H1 (cell line): ENCODE measurements around the gene SPATS2. TPM values are rescaled to one million over a fixed set of nuclear protein-coding genes. Genes with fewer than 3 reads are reported as not detected.

Experiments
- CTCF ChIA-PET: fragments of 300-600 bp; sonication (Branson Sonifier 250); formaldehyde crosslinking; loops from one replicate; lab custom pipeline; 2021; ENCODE audit not compliant: partially characterized antibody; lab: Charles Lee
- POLR2A ChIA-PET: fragments of 300-600 bp; sonication (Branson Sonifier 250); formaldehyde crosslinking; loops from one replicate; lab custom pipeline; 2021; ENCODE audit warnings: inconsistent platforms; ENCODE audit not compliant: partially characterized antibody; lab: Charles Lee
- DNase-seq, 2 experiments: peaks; one replicate each; pipeline versions ENCODE4 v3.0.0 to v3.0.0-alpha.2; 2010 to 2022; ENCODE audit warnings: low spot score in 2 of 2, low read depth in 1 of 2, mixed read lengths in 1 of 2
- FAIRE-seq: peaks from 2 replicates; lab custom pipeline; 2011; peaks lifted over from hg19 to GRCh38; lab: Jason Lieb, UNC
- H2AFZ ChIP-seq: 2 replicates; pipeline ENCODE4 v1.8.1; 2012; ENCODE audit warnings: low read length, inconsistent platforms
- H2AK5ac ChIP-seq: 2 replicates; pipeline ENCODE4 v1.6.1; 2013; ENCODE audit warnings: low read depth, low read length
- H2BK120ac ChIP-seq: replicated peaks from 2 replicates; pipeline ENCODE3; 2013; ENCODE audit warnings: low read depth, low read length, inconsistent platforms
- H2BK12ac ChIP-seq: 2 replicates; pipeline ENCODE4 v1.6.1; 2013; ENCODE audit warnings: low read depth, low read length
- H2BK15ac ChIP-seq: 2 replicates; pipeline ENCODE4 v1.6.1; 2013; ENCODE audit warnings: low read length
- H2BK20ac ChIP-seq: 2 replicates; pipeline ENCODE4 v1.6.1; 2013; ENCODE audit warnings: low read length
- H2BK5ac ChIP-seq: 2 replicates; pipeline ENCODE4 v1.6.1; 2013; ENCODE audit warnings: low read depth, low read length
- H3K14ac ChIP-seq: 2 replicates; pipeline ENCODE4 v1.6.1; 2013; ENCODE audit warnings: inconsistent platforms; ENCODE audit not compliant: insufficient read length
- H3K18ac ChIP-seq: 2 replicates; pipeline ENCODE4 v1.6.1; 2013; ENCODE audit warnings: low read length; ENCODE audit errors: extremely low read depth
- H3K23ac ChIP-seq: 2 replicates; pipeline ENCODE4 v1.6.1; 2013; ENCODE audit warnings: inconsistent platforms; ENCODE audit not compliant: insufficient read length
- H3K23me2 ChIP-seq: 2 replicates; pipeline ENCODE4 v1.6.1; 2013; ENCODE audit warnings: low read depth, low read length
- H3K27ac ChIP-seq: 2 replicates; pipeline ENCODE4 v1.6.1; 2011; ENCODE audit warnings: low read depth, low read length, inconsistent platforms
- H3K27me3 ChIP-seq, 4 experiments: replicated peaks in 1 of 4; 1 replicate in 1 of 4; 2 replicates in 3 of 4; pipeline versions ENCODE4 v1.6.1 to v1.8.1; 2011 to 2013; ENCODE audit warnings: low read length in 3 of 4, mild to moderate bottlenecking in 3 of 4, inconsistent platforms in 2 of 4, mixed read lengths in 2 of 4, moderate library complexity in 1 of 4; ENCODE audit not compliant: control insufficient read depth in 3 of 4, insufficient read depth in 3 of 4; ENCODE audit errors: extremely low read depth in 1 of 4
- H3K36me3 ChIP-seq, 4 experiments: 2 replicates each; pipeline versions ENCODE4 v1.6.1 to v1.8.1; 2011 to 2013; ENCODE audit warnings: mild to moderate bottlenecking in 4 of 4, low read length in 3 of 4, moderate library complexity in 2 of 4, control low read depth in 1 of 4, inconsistent platforms in 1 of 4; ENCODE audit not compliant: insufficient read depth in 4 of 4, control insufficient read depth in 2 of 4
- H3K4ac ChIP-seq: replicated peaks from 2 replicates; pipeline ENCODE3; 2013; ENCODE audit warnings: low read length, low read depth, mixed read lengths, inconsistent platforms; ENCODE audit not compliant: insufficient read length
- H3K4me1 ChIP-seq, 4 experiments: replicated peaks in 1 of 4; 1 replicate in 1 of 4; 2 replicates in 3 of 4; pipeline versions ENCODE4 v1.6.1 to v1.8.1; 2011 to 2013; ENCODE audit warnings: low read length in 3 of 4, inconsistent platforms in 2 of 4, mixed read lengths in 1 of 4; ENCODE audit not compliant: insufficient read depth in 4 of 4, control insufficient read depth in 3 of 4
- H3K4me2 ChIP-seq, 2 experiments: 2 replicates each; pipeline versions ENCODE4 v1.6.1 to v1.8.1; 2011 to 2013; ENCODE audit warnings: low read depth in 2 of 2, low read length in 2 of 2, control low read depth in 1 of 2, inconsistent platforms in 1 of 2, mild to moderate bottlenecking in 1 of 2; ENCODE audit not compliant: insufficient read depth in 1 of 2
- H3K4me3 ChIP-seq, 4 experiments: fragments of 200-600, 300-600 bp in 1 of 4; sonication (generic), shearing (Covaris generic), sonication (Bioruptor Twin) in 1 of 4; 2 replicates each; pipeline versions ENCODE4 v1.5.1 to v1.8.1; 2011 to 2016; ENCODE audit warnings: low read length in 4 of 4, low read depth in 3 of 4, control low read depth in 2 of 4, inconsistent platforms in 2 of 4, mild to moderate bottlenecking in 2 of 4, mixed read lengths in 1 of 4, moderate library complexity in 1 of 4; ENCODE audit not compliant: insufficient read depth in 2 of 4; ENCODE audit errors: extremely low read depth in 1 of 4
- H3K56ac ChIP-seq: replicated peaks from 2 replicates; pipeline ENCODE3; 2013; ENCODE audit warnings: low read depth, mild to moderate bottlenecking, mixed read lengths, low read length, inconsistent platforms; ENCODE audit not compliant: insufficient read length
- H3K79me1 ChIP-seq: 2 replicates; pipeline ENCODE4 v1.6.1; 2013; ENCODE audit warnings: low read depth, low read length, control low read depth
- H3K79me2 ChIP-seq, 2 experiments: 2 replicates each; pipeline versions ENCODE4 v1.6.1 to v1.8.1; 2012 to 2013; ENCODE audit warnings: low read length in 2 of 2, mild to moderate bottlenecking in 2 of 2, inconsistent platforms in 1 of 2; ENCODE audit not compliant: insufficient read depth in 2 of 2, control insufficient read depth in 1 of 2
- H3K9ac ChIP-seq, 4 experiments: replicated peaks in 1 of 4; 1 replicate in 1 of 4; 2 replicates in 3 of 4; pipeline versions ENCODE4 v1.6.1 to v1.8.1; 2011 to 2013; ENCODE audit warnings: low read depth in 3 of 4, low read length in 3 of 4, control low read depth in 2 of 4, mild to moderate bottlenecking in 2 of 4, moderate library complexity in 2 of 4, inconsistent platforms in 1 of 4; ENCODE audit errors: extremely low read depth in 1 of 4
- H3K9me3 ChIP-seq, 2 experiments: 2 replicates each; pipeline versions ENCODE4 v1.6.1 to v1.8.1; 2012 to 2013; ENCODE audit warnings: mild to moderate bottlenecking in 2 of 2, moderate library complexity in 2 of 2, control low read depth in 1 of 2, inconsistent platforms in 1 of 2, low read depth in 1 of 2, low read length in 1 of 2, mixed read lengths in 1 of 2; ENCODE audit not compliant: insufficient read depth in 2 of 2
- H4K20me1 ChIP-seq, 2 experiments: replicated peaks in 1 of 2; 2 replicates each; pipeline versions ENCODE3 to v1.8.1; 2011 to 2013; ENCODE audit warnings: inconsistent platforms in 2 of 2, low read length in 2 of 2, mild to moderate bottlenecking in 1 of 2; ENCODE audit not compliant: insufficient read depth in 2 of 2, control insufficient read depth in 1 of 2
- H4K5ac ChIP-seq: 2 replicates; pipeline ENCODE4 v1.6.1; 2013; ENCODE audit warnings: low read length, low read depth, mixed read lengths, inconsistent platforms; ENCODE audit not compliant: insufficient read length
- H4K8ac ChIP-seq: 2 replicates; pipeline ENCODE4 v1.8.0; 2013; ENCODE audit warnings: mild to moderate bottlenecking, moderate library complexity, low read length, inconsistent platforms; ENCODE audit not compliant: insufficient read depth; ENCODE audit errors: extremely low read depth
- H4K91ac ChIP-seq: replicated peaks from 2 replicates; pipeline ENCODE3; 2013; ENCODE audit warnings: low read length, mixed read lengths, inconsistent platforms; ENCODE audit not compliant: insufficient read length
- ASH2L ChIP-seq: fragments of 200-600, 300-600 bp; sonication (generic); IDR thresholded peaks from one replicate; pipeline ENCODE4 v1.7.1; 2017; ENCODE audit warnings: low read length
- BRCA1 ChIP-seq: IDR thresholded peaks from 2 replicates; pipeline ENCODE4 v1.6.1; 2012; ENCODE audit warnings: low read depth, low read length, improper control_type of control experiment
- CTBP2 ChIP-seq: IDR thresholded peaks from 2 replicates; pipeline ENCODE4 v1.7.0; 2011; ENCODE audit warnings: borderline replicate concordance, mild to moderate bottlenecking, moderate library complexity, mixed read lengths, low read length; ENCODE audit not compliant: insufficient read depth, insufficient read length
- GABPA ChIP-seq: IDR thresholded peaks from 2 replicates; pipeline ENCODE4 v1.6.1; 2011; ENCODE audit warnings: mild to moderate bottlenecking, low read length, moderate library complexity, borderline replicate concordance; ENCODE audit not compliant: insufficient read depth
- KDM1A ChIP-seq: fragments of 200-600, 300-600 bp; sonication (generic); IDR thresholded peaks from 2 replicates; pipeline ENCODE4 v1.7.1; 2016; ENCODE audit warnings: mild to moderate bottlenecking, low read length, borderline replicate concordance
- RXRA ChIP-seq: IDR thresholded peaks from 2 replicates; pipeline ENCODE4 v1.6.1; 2011; ENCODE audit warnings: low read depth, mild to moderate bottlenecking, low read length, moderate library complexity; ENCODE audit not compliant: insufficient read depth
- TEAD4 ChIP-seq: IDR thresholded peaks from 2 replicates; pipeline ENCODE4 v1.6.1; 2012; ENCODE audit warnings: low read depth, low read length, inconsistent platforms, mixed read lengths
- WGBS, 2 experiments: shearing (Covaris generic) in 1 of 2; methylation state at CpG; one replicate each; pipeline versions ENCODE4 v1.1.6 to v1.1.7; 2013 to 2015; ENCODE audit warnings: low lambda C conversion rate in 2 of 2, mixed read lengths in 2 of 2, inconsistent platforms in 1 of 2, low coverage in 1 of 2, missing lambda C conversion rate in 1 of 2; ENCODE audit not compliant: insufficient replicate concordance in 2 of 2, insufficient coverage in 1 of 2, insufficient read length in 1 of 2; ENCODE audit errors: extremely low coverage in 1 of 2, missing lambda C conversion rate in 1 of 2; 5-methylcytosine and 5-hydroxymethylcytosine counted together
- polyA plus RNA-seq, 7 experiments: library from polyadenylated mRNA; depleted of rRNA in 3 of 7; stranded (reverse) in 5 of 7; unstranded in 2 of 7; fragments of >200 nt in 5 of 7; fragments of 200-250 nt in 2 of 7; gene quantifications; 1 replicate in 5 of 7; 2 replicates in 1 of 7; 4 replicates in 1 of 7; pipeline versions ENCODE4 v1.2.1 to v1.2.3, GENCODE V29; 2011 to 2013; ENCODE audit warnings: missing spikeins in 2 of 7, mixed read lengths in 2 of 7
- total RNA-seq: library from RNA; stranded (reverse); fragmentation: NEBNext Ultra II Directional; extraction: Animal tissue kit (Norgen Biotek cat#: 25700); gene quantifications from 2 replicates; pipeline ENCODE4 v1.2.1, GENCODE V29; 2021

The SPATS2 gene
- total and polyA plus RNA-seq, 2 of the 8 experiments (the other 6 are each of a cell fraction or from before 2014, with no cell fraction given) = 19.2 to 24.5 TPM

DNA sequence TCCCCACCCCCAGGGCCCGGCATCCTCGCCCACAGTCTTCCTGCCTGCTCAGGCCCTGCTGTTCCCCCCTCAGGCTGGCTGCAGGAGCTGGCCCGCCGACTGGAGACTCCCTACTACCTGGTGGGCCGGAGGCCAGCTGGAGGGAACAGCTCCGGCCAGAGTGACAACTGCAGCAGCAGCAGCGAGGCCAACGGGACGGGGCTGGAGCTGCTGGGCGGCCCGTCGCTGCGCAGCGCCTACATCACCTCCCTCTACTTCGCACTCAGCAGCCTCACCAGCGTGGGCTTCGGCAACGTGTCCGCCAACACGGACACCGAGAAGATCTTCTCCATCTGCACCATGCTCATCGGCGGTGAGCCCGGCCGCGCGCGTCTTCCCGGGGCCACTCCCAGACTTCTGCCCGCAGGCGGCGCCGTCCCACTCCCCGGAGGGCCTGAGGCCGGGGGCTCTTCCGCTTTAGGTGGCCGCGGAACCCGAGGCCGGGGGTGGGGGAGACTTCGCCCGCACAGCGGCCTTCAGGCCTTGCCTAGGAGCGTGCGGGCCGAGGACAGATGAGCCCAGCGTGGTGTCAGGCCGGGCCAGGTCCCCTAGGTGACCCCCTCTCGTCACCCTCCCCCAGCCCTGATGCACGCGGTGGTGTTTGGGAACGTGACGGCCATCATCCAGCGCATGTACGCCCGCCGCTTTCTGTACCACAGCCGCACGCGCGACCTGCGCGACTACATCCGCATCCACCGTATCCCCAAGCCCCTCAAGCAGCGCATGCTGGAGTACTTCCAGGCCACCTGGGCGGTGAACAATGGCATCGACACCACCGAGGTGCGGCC, 181.8 kb downstream of the SPATS2 start:
- peak overlapping the region; percentile 97; the same call in 1 of the 2 replicates for H2BK12ac ChIP-seq
- H2BK20ac ChIP-seq = peak overlapping the region; percentile 32; the same call in 1 of the 2 replicates
- H4K5ac ChIP-seq = no peak overlapping the region
- H3K4ac ChIP-seq = peak overlapping the region; percentile 72
- no peaks in the 10 kb centered on the region for H3K79me2 ChIP-seq
- no peaks in the 10 kb centered on the region for H3K9me3 ChIP-seq
- no peak overlapping the region for H2BK120ac ChIP-seq
- peak overlapping the region; percentile 95; the same call in 1 of the 2 replicates for H2BK15ac ChIP-seq
- H3K4me2 ChIP-seq = peak overlapping the region; percentile 76 to 95
- H4K8ac ChIP-seq = peak overlapping the region; percentile 81
- peaks cover 10 to 72% (median 61%) of the 10 kb centered on the region in 4 experiments for H3K27me3 ChIP-seq
- H3K36me3 ChIP-seq = no peaks in the 10 kb centered on the region
- no peak overlapping the region for H3K23ac ChIP-seq
- no peak overlapping the region for H3K14ac ChIP-seq
- 0 out of 7 replicates have a peak overlapping the region, but pooled peaks of 1 of the 4 experiments have one; percentile 2 for H3K9ac ChIP-seq
- POLR2A ChIA-PET = interaction anchor here (0.9 to 6.7 kb wide), 3 partner anchors 8 to 182 kb away, joined by 3 to 72 read pairs (median 5); partner anchors contain the start of gene MCRS1
- no peak overlapping the region for H2AK5ac ChIP-seq
- H3K18ac ChIP-seq = peak overlapping the region; percentile 97
- peak in 1 of 2 experiments; percentile 73 for DNase-seq
- peak overlapping the region; percentile 7 for H3K56ac ChIP-seq
- WGBS, 2 experiments = 14% methylated on average over 66 of the region's 70 CpGs; no CpG with 5 or more reads in 1 of the 2 experiments
- no peak overlapping the region; the same call in 1 of the 2 replicates for H2BK5ac ChIP-seq
- peak overlapping the region; percentile 22 to 56 (median 34) for H3K4me3 ChIP-seq
- H4K20me1 ChIP-seq = peaks cover 0 to 5% of the 10 kb centered on the region in 2 experiments
- CTCF ChIA-PET = interaction anchor here (0.8 to 14.0 kb wide), 7 partner anchors 12 to 217 kb away, joined by 3 to 171 read pairs (median 91); partner anchors contain the start of genes KCNH3 and MCRS1
- no peak overlapping the region for H3K27ac ChIP-seq
- H2AFZ ChIP-seq = peak overlapping the region; percentile 61; the same call in 1 of the 2 replicates
- peak overlapping the region; percentile 86 for H4K91ac ChIP-seq
- no peaks in the 10 kb centered on the region for H3K79me1 ChIP-seq
- H3K4me1 ChIP-seq = peaks cover 0 to 22% (median 16%) of the 10 kb centered on the region in 4 experiments; a peak in 6 of 7 replicates
- H3K23me2 ChIP-seq = peaks cover 11% of the 10 kb centered on the region; the same call in 1 of the 2 replicates
- FAIRE-seq = no peak
- TF ChIP-seq RXRA (no peak), BRCA1 (no peak), CTBP2 (peak; percentile 34), GABPA (no peak), KDM1A (0 out of 2 replicates have a peak, but pooled peaks have one; percentile 6), ASH2L (peak; percentile 32), TEAD4 (no peak)
